Brain pericyte (primary cell): Measurements from ENCODE around the gene SLC35A3.

Source experiments
- DNase-seq: peaks from one replicate; pipeline ENCODE4 v3.0.0-alpha.2; 2012; ENCODE audit warnings: low read depth, low spot score

Gene SLC35A3

GRCh38 chr1:100076744-100077143, 106.9 kb downstream of the SLC35A3 start:
- DNase-seq, result no peak

DNA sequence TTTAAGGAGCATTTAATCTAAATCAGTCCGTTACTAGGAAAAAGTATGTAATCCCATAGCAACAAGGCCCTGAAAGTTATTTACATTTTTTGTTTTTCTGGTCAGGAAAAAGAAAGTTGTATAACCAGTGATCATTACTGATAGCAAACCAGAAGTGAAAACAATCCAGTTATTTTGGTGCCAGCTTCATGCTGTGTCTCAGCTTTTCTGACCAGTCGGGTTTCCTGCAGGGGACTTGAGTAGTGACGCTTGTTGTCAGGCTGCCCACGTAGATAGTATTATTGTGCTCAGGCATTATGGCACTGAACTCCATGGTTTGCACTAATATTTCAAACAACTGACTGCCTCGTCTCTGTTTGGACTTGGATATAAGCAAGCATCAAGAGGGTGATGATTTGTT, 107.7 kb downstream of the SLC35A3 start:
- peak; percentile 22 for DNase-seq

DNA sequence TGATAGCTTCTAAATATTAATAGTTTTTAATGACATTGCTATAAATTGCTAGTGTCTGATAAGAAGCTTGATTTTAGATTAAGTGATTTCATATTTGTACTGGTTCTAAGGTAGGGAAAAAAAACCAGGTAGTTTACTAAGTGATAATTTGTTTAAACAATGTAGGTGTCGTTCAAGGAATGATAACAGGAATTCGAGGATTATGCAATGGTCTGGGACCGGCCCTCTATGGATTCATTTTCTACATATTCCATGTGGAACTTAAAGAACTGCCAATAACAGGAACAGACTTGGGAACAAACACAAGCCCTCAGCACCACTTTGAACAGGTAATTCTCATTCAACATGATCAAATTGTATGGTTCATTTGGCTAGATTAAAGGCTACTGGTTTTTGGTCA, 110.5 kb downstream of the SLC35A3 start:
- DNase-seq, result no peak
